Panc1 (cell line): ENCODE results near the gene MYH7B.

Experiments
- POLR2AphosphoS5 ChIP-seq: IDR thresholded peaks from 2 replicates; pipeline ENCODE4 v1.6.1; 2012; ENCODE audit warnings: mild to moderate bottlenecking, low read depth, low read length, moderate library complexity
- TF ChIP-seq, protein P1 (sequence below): fragments of 450-650 bp; IDR thresholded peaks from 2 replicates; pipeline ENCODE4 v1.5.1; 2017; ENCODE audit warnings: mild to moderate bottlenecking

DNA sequence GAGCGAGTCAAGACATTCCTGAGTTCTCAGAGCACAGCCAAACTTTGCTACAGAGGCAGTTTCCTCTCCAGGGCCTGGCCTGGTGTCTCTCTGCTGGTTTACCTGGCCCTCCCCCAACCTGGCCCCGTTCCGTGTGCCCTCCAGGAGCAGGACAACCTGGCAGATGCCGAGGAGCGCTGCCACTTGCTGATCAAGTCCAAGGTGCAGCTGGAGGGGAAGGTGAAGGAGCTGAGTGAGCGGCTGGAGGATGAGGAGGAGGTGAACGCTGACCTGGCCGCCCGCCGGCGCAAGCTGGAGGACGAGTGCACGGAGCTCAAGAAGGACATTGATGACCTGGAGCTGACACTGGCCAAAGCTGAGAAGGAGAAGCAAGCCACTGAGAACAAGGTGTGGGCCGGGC lies 39.5 kb downstream of the MYH7B start:
- TF ChIP-seq, protein P1, sequence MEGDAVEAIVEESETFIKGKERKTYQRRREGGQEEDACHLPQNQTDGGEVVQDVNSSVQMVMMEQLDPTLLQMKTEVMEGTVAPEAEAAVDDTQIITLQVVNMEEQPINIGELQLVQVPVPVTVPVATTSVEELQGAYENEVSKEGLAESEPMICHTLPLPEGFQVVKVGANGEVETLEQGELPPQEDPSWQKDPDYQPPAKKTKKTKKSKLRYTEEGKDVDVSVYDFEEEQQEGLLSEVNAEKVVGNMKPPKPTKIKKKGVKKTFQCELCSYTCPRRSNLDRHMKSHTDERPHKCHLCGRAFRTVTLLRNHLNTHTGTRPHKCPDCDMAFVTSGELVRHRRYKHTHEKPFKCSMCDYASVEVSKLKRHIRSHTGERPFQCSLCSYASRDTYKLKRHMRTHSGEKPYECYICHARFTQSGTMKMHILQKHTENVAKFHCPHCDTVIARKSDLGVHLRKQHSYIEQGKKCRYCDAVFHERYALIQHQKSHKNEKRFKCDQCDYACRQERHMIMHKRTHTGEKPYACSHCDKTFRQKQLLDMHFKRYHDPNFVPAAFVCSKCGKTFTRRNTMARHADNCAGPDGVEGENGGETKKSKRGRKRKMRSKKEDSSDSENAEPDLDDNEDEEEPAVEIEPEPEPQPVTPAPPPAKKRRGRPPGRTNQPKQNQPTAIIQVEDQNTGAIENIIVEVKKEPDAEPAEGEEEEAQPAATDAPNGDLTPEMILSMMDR, result no peak
- no peak for TF ChIP-seq POLR2AphosphoS5
